HepG2 (cell line): ENCODE results near the gene HEXIM1. TPM values are rescaled to one million over a fixed set of nuclear protein-coding genes. Genes with fewer than 3 reads are reported as not detected.
A peak's percentile ranks its signal among the peaks of the same experiment; 100 is the strongest.

Source experiments
- ATAC-seq: fragments of 200-7000 bp; cut with Tn5 transposase; 3 replicates; pipeline ENCODE4 v1.9.1; 2020; ENCODE audit warnings: mild to moderate bottlenecking, moderate library complexity
- Bru-seq: library from RNA; stranded (reverse); fragments of 400-500 nt; gene quantifications from one replicate; lab custom pipeline; 2021; lab: Mats Ljungman, UMichigan
- BruChase-seq, 2 experiments: library from RNA; stranded (reverse); fragments of 400-500 nt; gene quantifications; one replicate each; lab custom pipeline; 2021; lab: Mats Ljungman, UMichigan
- BruUV-seq: library from RNA; stranded (reverse); fragments of 400-500 nt; replicated peaks from 2 replicates; lab custom pipeline; 2021; lab: Mats Ljungman, UMichigan
- CTCF ChIA-PET: fragments of 300-600 bp; formaldehyde crosslinking; extraction: SDS; loops from one replicate; lab custom pipeline; 2021; ENCODE audit warnings: low total read pairs, inconsistent platforms, low intra/inter-chr PET ratio; lab: Yijun Ruan, JAX
- POLR2A ChIA-PET: fragments of 350-600 bp; sonication (Branson Sonifier 250); formaldehyde crosslinking; loops from one replicate; lab custom pipeline; 2020; ENCODE audit warnings: antibody characterized with exemption, inconsistent platforms; lab: Yijun Ruan, JAX
- DNase-seq: peaks from one replicate; pipeline ENCODE4 v3.0.0-alpha.2; 2015; ENCODE audit warnings: low spot score
- FAIRE-seq: peaks from 3 replicates; lab custom pipeline; 2011; peaks lifted over from hg19 to GRCh38; lab: Jason Lieb, UNC
- H2AFZ ChIP-seq: one replicate; pipeline ENCODE4 v1.6.1; 2011; ENCODE audit warnings: low read length, inconsistent platforms
- H3K27ac ChIP-seq: fragments of 300-600 bp; 3 replicates; pipeline ENCODE4 v1.8.0; 2011; ENCODE audit warnings: mixed run types, mild to moderate bottlenecking, mixed read lengths, low read length, inconsistent platforms; ENCODE audit not compliant: insufficient read depth; ENCODE audit errors: extremely low read length
- H3K27me3 ChIP-seq, 2 experiments: fragments of 200-600 bp in 1 of 2; 2 replicates in 1 of 2; 3 replicates in 1 of 2; pipeline versions ENCODE4 v1.6.0 to v1.8.0; 2011; ENCODE audit warnings: low read length in 2 of 2, mild to moderate bottlenecking in 2 of 2, moderate library complexity in 2 of 2, inconsistent platforms in 1 of 2; ENCODE audit not compliant: insufficient read depth in 2 of 2, control insufficient read depth in 1 of 2
- H3K36me3 ChIP-seq, 2 experiments: fragments of 200-600 bp in 1 of 2; replicated peaks in 1 of 2; 2 replicates in 1 of 2; 3 replicates in 1 of 2; pipeline versions ENCODE4 v1.5.1 to v1.8.0; 2011; ENCODE audit warnings: low read length in 2 of 2, inconsistent platforms in 1 of 2; ENCODE audit not compliant: insufficient read depth in 2 of 2, control insufficient read depth in 1 of 2
- H3K4me1 ChIP-seq: 2 replicates; pipeline ENCODE4 v1.5.1; 2012; ENCODE audit warnings: low read length, inconsistent platforms; ENCODE audit not compliant: insufficient read depth
- H3K4me2 ChIP-seq: 2 replicates; pipeline ENCODE4 v1.6.0; 2011; ENCODE audit warnings: low read depth, low read length, inconsistent platforms
- H3K4me3 ChIP-seq, 3 experiments: fragments of 200-600 bp in 1 of 3; sonication (generic), shearing (Covaris generic) in 1 of 3; replicated peaks in 1 of 3; 2 replicates each; pipeline ENCODE4 v1.5.1; 2011 to 2016; ENCODE audit warnings: low read length in 3 of 3, inconsistent platforms in 2 of 3, low read depth in 2 of 3, mild to moderate bottlenecking in 2 of 3, control low read depth in 1 of 3, mixed read lengths in 1 of 3; ENCODE audit not compliant: insufficient read depth in 1 of 3
- H3K79me2 ChIP-seq: one replicate; pipeline ENCODE4 v1.6.1; 2011; ENCODE audit warnings: low read length, inconsistent platforms; ENCODE audit not compliant: insufficient read depth
- H3K9ac ChIP-seq: 2 replicates; pipeline ENCODE4 v1.6.0; 2011; ENCODE audit warnings: mild to moderate bottlenecking, low read depth, low read length, inconsistent platforms; ENCODE audit not compliant: insufficient read depth
- H3K9me3 ChIP-seq: 2 replicates; pipeline ENCODE4 v1.5.1; 2012; ENCODE audit warnings: mild to moderate bottlenecking, low read length
- H4K20me1 ChIP-seq: 2 replicates; pipeline ENCODE4 v1.6.0; 2011; ENCODE audit warnings: inconsistent platforms, mild to moderate bottlenecking, low read length, moderate library complexity; ENCODE audit not compliant: insufficient read depth
- CBX2 ChIP-seq, 2 experiments: fragments of 200-600 bp in 1 of 2; sonication (generic); formaldehyde crosslinking in 1 of 2; IDR thresholded peaks; 2 replicates each; pipeline versions ENCODE4 v1.7.0 to v1.8.1; 2018 to 2022; ENCODE audit warnings: low read depth in 2 of 2, low read length in 1 of 2, mild to moderate bottlenecking in 1 of 2, missing genetic modification reagents in 1 of 2
- CREB1 ChIP-seq, 2 experiments: fragments of 450-650 bp in 1 of 2; IDR thresholded peaks; 2 replicates each; pipeline ENCODE4 v1.6.1; 2016 to 2017; ENCODE audit warnings: control low read depth in 1 of 2, mild to moderate bottlenecking in 1 of 2, missing compliant biosample characterization in 1 of 2, missing genetic modification characterization in 1 of 2
- CSRNP1 ChIP-seq: sonication (generic); formaldehyde crosslinking; IDR thresholded peaks from 2 replicates; pipeline ENCODE4 v1.8.1; 2023; ENCODE audit warnings: mild to moderate bottlenecking, missing genetic modification reagents
- HBP1 ChIP-seq: IDR thresholded peaks from 2 replicates; pipeline ENCODE4 v1.6.1; 2016; ENCODE audit warnings: low read depth, control low read depth
- KLF12 ChIP-seq: sonication (generic); formaldehyde crosslinking; IDR thresholded peaks from 2 replicates; pipeline ENCODE4 v1.4.0; 2020; ENCODE audit warnings: missing genetic modification reagents, borderline replicate concordance
- PCBP1 ChIP-seq: fragments of 200-400 bp; formaldehyde crosslinking; IDR thresholded peaks from 2 replicates; pipeline ENCODE4 v1.6.1; 2017; ENCODE audit warnings: mild to moderate bottlenecking, low read depth, low read length, borderline replicate concordance
- SOX5 ChIP-seq: IDR thresholded peaks from 2 replicates; pipeline ENCODE4 v1.6.1; 2016; ENCODE audit warnings: borderline replicate concordance
- STAT5B ChIP-seq: sonication (generic); formaldehyde crosslinking; IDR thresholded peaks from 2 replicates; pipeline ENCODE4 v1.4.0; 2020; ENCODE audit warnings: missing genetic modification reagents
- TEAD3 ChIP-seq: optimal IDR thresholded peaks from 2 replicates; pipeline ENCODE3; 2016; ENCODE audit warnings: borderline replicate concordance
- ZNF674 ChIP-seq: sonication (generic); formaldehyde crosslinking; IDR thresholded peaks from 2 replicates; pipeline ENCODE4 v1.5.0; 2020; ENCODE audit warnings: low read depth, mild to moderate bottlenecking, missing genetic modification reagents
- ZNF883 ChIP-seq: sonication (generic); formaldehyde crosslinking; IDR thresholded peaks from 2 replicates; pipeline ENCODE4 v1.5.1; 2020; ENCODE audit warnings: mild to moderate bottlenecking, missing genetic modification reagents; ENCODE audit errors: not compliant biosample characterization
- ZSCAN21 ChIP-seq: sonication (generic); formaldehyde crosslinking; IDR thresholded peaks from 2 replicates; pipeline ENCODE4 v1.8.0; 2022; ENCODE audit warnings: mild to moderate bottlenecking, missing genetic modification reagents, moderate library complexity, borderline replicate concordance
- WGBS: methylation state at CpG from one replicate; pipeline ENCODE4 v1.1.6; 2017; ENCODE audit warnings: low lambda C conversion rate; 5-methylcytosine and 5-hydroxymethylcytosine counted together
- in situ Hi-C: cut with HindIII; loops from 2 replicates; pipeline ENCODE4 v1.10.0; 2017; ENCODE audit warnings: low pct_unique_long_range_greater_than_20kb; ENCODE audit not compliant: extremely low pct_ligation_motif_present
- intact Hi-C: fragments of 100-400 bp; cut with micrococcal nuclease; formaldehyde crosslinking; loops from one replicate; pipeline ENCODE4 v1.10.0; 2022; ENCODE audit not compliant: unreplicated experiment
- long read RNA-seq, 2 experiments: library from RNA in 1 of 2; library from polyadenylated mRNA in 1 of 2; stranded (forward) in 1 of 2; unstranded in 1 of 2; transcript quantifications; one replicate each; pipeline ENCODE4 v2.0.0, GENCODE V29; 2019 to 2022
- polyA minus RNA-seq, 3 experiments: library from RNA; depleted of rRNA, polyadenylated mRNA; stranded (reverse); fragments of >200 nt; gene quantifications; 2 replicates each; pipeline ENCODE4 v1.2.3, GENCODE V29; 2011; ENCODE audit warnings: low replicate concordance in 1 of 3
- polyA plus RNA-seq, 8 experiments: library from polyadenylated mRNA; depleted of rRNA in 3 of 8; stranded (reverse) in 7 of 8; unstranded in 1 of 8; fragments of >200 nt; fragmentation: Illumina TruSeq in 4 of 8; extraction: Trizol in 4 of 8; gene quantifications; 2 replicates each; pipeline versions ENCODE4 v1.2.1 to v1.2.3, GENCODE V29; 2011 to 2016; ENCODE audit warnings: low read depth in 4 of 8, missing spikeins in 1 of 8, mixed read lengths in 1 of 8; ENCODE audit not compliant: insufficient read depth in 1 of 8
- total RNA-seq, 5 experiments: library from RNA; depleted of rRNA; stranded (reverse); fragments of >200 nt; fragmentation: Illumina TruSeq; extraction: Trizol; gene quantifications; 2 replicates each; pipeline ENCODE4 v1.2.3, GENCODE V29; 2016; ENCODE audit warnings: low read depth in 1 of 5

The HEXIM1 gene
- total RNA-seq (2016; rRNA removed; fragmentation: Illumina TruSeq; extraction: Trizol) (10.5 and 14.8 TPM in 2 replicates), polyA plus RNA-seq (2011; rRNA removed) (16.3 and 16.6 TPM in 2 replicates), polyA minus RNA-seq (2011; rRNA and poly(A)+ RNA removed; ENCODE audit: low replicate concordance) (8.8 and 11.0 TPM in 2 replicates), Bru-seq, nascent RNA (percentile 98 among the genes with signal in this experiment), BruChase-seq, experiment 1, labeled RNA remaining after a 6-hour chase (percentile 96 among the genes with signal in this experiment), BruChase-seq, experiment 2, labeled RNA remaining after a 2-hour chase (percentile 99 among the genes with signal in this experiment)
- total RNA-seq (2016; cell fraction: cytosol; rRNA removed; fragmentation: Illumina TruSeq; extraction: Trizol; ENCODE audit: low read depth): 2.7 and 3.3 TPM in 2 replicates
- 11.7 and 13.0 TPM in 2 replicates for total RNA-seq (2016; cell fraction: insoluble cytoplasmic fraction; rRNA removed; fragmentation: Illumina TruSeq; extraction: Trizol)
- total RNA-seq (2016; cell fraction: membrane; rRNA removed; fragmentation: Illumina TruSeq; extraction: Trizol): 8.9 and 9.5 TPM in 2 replicates
- total RNA-seq (2016; cell fraction: nucleus; rRNA removed; fragmentation: Illumina TruSeq; extraction: Trizol): 13.8 and 14.0 TPM in 2 replicates
- 13.7 and 14.0 TPM in 2 replicates for polyA plus RNA-seq (2011; cell fraction: cytosol; rRNA removed)
- polyA plus RNA-seq (2011; cell fraction: nucleus; rRNA removed): 34.1 and 37.3 TPM in 2 replicates
- polyA plus RNA-seq (2012): 17.5 and 20.8 TPM in 2 replicates
- polyA plus RNA-seq (2016; cell fraction: cytosol; fragmentation: Illumina TruSeq; extraction: Trizol; ENCODE audit: low read depth): 2.7 and 3.3 TPM in 2 replicates
- polyA plus RNA-seq (2016; cell fraction: insoluble cytoplasmic fraction; fragmentation: Illumina TruSeq; extraction: Trizol; ENCODE audit: low read depth): 36.1 and 41.5 TPM in 2 replicates
- polyA plus RNA-seq (2016; cell fraction: membrane; fragmentation: Illumina TruSeq; extraction: Trizol; ENCODE audit: low read depth): 10.3 and 12.9 TPM in 2 replicates
- polyA plus RNA-seq (2016; cell fraction: nucleus; fragmentation: Illumina TruSeq; extraction: Trizol; ENCODE audit: insufficient read depth, low read depth): 51.0 and 51.8 TPM in 2 replicates
- 10.7 and 11.5 TPM in 2 replicates for polyA minus RNA-seq (2011; cell fraction: cytosol; rRNA and poly(A)+ RNA removed)
- polyA minus RNA-seq (2011; cell fraction: nucleus; rRNA and poly(A)+ RNA removed): 17.1 and 27.5 TPM in 2 replicates
- long read RNA-seq, experiment 1, transcript HEXIM1-201 (1 exons, 3,600 nt): major isoform, 79 of 79 reads
- long read RNA-seq, experiment 1, partial matches to known transcripts: 0 of 79 reads
- long read RNA-seq, experiment 1, other reads (novel, unspliced or antisense): 0 of 79 reads
- long read RNA-seq, experiment 2, transcript HEXIM1-201 (1 exons, 3,600 nt): major isoform, 129 of 130 reads
- long read RNA-seq, experiment 2, partial matches to known transcripts: 0 of 130 reads
- long read RNA-seq, experiment 2, other reads (novel, unspliced or antisense): 1 of 130 reads

- FAIRE-seq (peak; percentile 95), DNase-seq (peak; percentile 100), ATAC-seq (peak; percentile 78)
- H3K4me2 ChIP-seq: peak within 1 kb of the TSS; percentile 96
- H2AFZ ChIP-seq: peak within 1 kb of the TSS; percentile 7
- CTCF ChIA-PET: interaction anchor here (1.2 to 8.5 kb wide), 5 partner anchors 10 to 48 kb away, joined by 4 to 130 read pairs (median 10); partner anchors contain the start of genes ACBD4 and HEXIM2
- H3K4me3 ChIP-seq: peak within 1 kb of the TSS; percentile 97 to 98 (median 97)
- H3K79me2 ChIP-seq: peaks cover 36% of the 10 kb centered on the region
- peaks cover 24% of the 10 kb centered on the region for H3K4me1 ChIP-seq
- H3K9me3 ChIP-seq: no peaks in the 10 kb centered on the region
- H3K9ac ChIP-seq: peak within 1 kb of the TSS; percentile 94
- WGBS: under 1% methylated on average over 54 of the region's 58 CpGs
- TSS peak; percentile 77 for BruUV-seq
- no peaks in the 10 kb centered on the region; a peak in 2 of 5 replicates for H3K27me3 ChIP-seq
- peaks cover 35% of the 10 kb centered on the region for H4K20me1 ChIP-seq
- no peaks in the 10 kb centered on the region; a peak in 1 of 5 replicates for H3K36me3 ChIP-seq
- in situ Hi-C loops: loop anchor here (5.0 kb wide), 2 partner anchors 49 to 99 kb away; no protein-coding TSS in a partner anchor
- POLR2A ChIA-PET: interaction anchor here (0.6 to 19.8 kb wide), 41 partner anchors 10 to 283 kb away, joined by 3 to 2487 read pairs (median 8); partner anchors contain the start of genes ACBD4, C1QL1, DCAKD and EFTUD2
- peak within 1 kb of the TSS; percentile 97 for H3K27ac ChIP-seq
- intact Hi-C loops: loop anchor here (1.0 kb wide), 3 partner anchors 13 to 49 kb away; partner anchors contain the start of genes ACBD4 and HEXIM2
- TF ChIP-seq KLF12 (CRISPR knock-in tag) (no peak), ZNF674 (no peak), HBP1 (peak; percentile 95), CBX2 (IDR thresholded peaks at IDR 0.05; ENCODE audit: low read depth, low read length) (no peak), CBX2 (CRISPR knock-in tag; IDR thresholded peaks at IDR 0.05; ENCODE audit: low read depth) (peak; percentile 72; the same call in 1 of the 2 replicates), STAT5B (CRISPR knock-in tag) (0 out of 2 replicates have a peak, but pooled peaks have one; percentile 67), PCBP1 (peak; percentile 99), CREB1 (IDR thresholded peaks at IDR 0.05) (peak; percentile 85), CREB1 (CRISPR knock-in tag; IDR thresholded peaks at IDR 0.05) (peak; percentile 93), TEAD3 (CRISPR knock-in tag) (peak; percentile 52), CSRNP1 (CRISPR knock-in tag) (peak; percentile 92; the same call in 1 of the 2 replicates), SOX5 (CRISPR knock-in tag) (peak; percentile 41; the same call in 1 of the 2 replicates), ZSCAN21 (CRISPR knock-in tag) (peak; percentile 80), ZNF883 (CRISPR knock-in tag) (peak; percentile 88)
Observed at GRCh38 chr17:45148183-45149036, at the start of gene HEXIM1. TSS of gene HEXIM1 (plus strand) at chr17:45148475. CDS start at chr17:45149191, 716 bp downstream.
